ENCODE results near the gene MAML2.

The MAML2 gene

DNA sequence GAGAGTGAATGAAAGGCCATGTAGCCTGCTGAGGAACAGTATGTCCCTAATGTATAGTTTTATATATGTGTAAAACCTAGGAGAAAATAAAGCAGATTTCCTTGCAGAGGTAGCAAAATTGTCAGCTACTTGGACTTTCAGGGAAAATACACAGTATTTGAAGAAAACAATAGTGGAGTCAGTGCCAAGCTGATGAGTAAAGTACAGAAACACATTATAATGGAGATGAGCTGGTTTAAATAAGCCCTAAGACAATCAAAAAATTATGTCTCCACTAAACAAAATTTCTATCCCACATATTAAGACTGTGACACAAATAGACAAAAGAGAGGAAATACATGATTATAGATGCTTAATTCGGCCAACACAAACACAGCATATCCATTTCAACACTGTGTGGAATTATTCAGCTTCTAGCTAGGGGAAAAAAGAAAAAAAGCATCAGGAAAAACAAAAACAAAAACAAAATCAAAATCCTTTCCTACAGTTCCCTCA is 75.9 kb downstream of the MAML2 start:
- DNase-seq (ENCODE audit: low spot score) = no peak
- TF ChIP-seq, protein P1, sequence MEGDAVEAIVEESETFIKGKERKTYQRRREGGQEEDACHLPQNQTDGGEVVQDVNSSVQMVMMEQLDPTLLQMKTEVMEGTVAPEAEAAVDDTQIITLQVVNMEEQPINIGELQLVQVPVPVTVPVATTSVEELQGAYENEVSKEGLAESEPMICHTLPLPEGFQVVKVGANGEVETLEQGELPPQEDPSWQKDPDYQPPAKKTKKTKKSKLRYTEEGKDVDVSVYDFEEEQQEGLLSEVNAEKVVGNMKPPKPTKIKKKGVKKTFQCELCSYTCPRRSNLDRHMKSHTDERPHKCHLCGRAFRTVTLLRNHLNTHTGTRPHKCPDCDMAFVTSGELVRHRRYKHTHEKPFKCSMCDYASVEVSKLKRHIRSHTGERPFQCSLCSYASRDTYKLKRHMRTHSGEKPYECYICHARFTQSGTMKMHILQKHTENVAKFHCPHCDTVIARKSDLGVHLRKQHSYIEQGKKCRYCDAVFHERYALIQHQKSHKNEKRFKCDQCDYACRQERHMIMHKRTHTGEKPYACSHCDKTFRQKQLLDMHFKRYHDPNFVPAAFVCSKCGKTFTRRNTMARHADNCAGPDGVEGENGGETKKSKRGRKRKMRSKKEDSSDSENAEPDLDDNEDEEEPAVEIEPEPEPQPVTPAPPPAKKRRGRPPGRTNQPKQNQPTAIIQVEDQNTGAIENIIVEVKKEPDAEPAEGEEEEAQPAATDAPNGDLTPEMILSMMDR (IDR thresholded peaks at IDR 0.05; ENCODE audit: extremely low read depth, missing control alignments) = no peak

DNA sequence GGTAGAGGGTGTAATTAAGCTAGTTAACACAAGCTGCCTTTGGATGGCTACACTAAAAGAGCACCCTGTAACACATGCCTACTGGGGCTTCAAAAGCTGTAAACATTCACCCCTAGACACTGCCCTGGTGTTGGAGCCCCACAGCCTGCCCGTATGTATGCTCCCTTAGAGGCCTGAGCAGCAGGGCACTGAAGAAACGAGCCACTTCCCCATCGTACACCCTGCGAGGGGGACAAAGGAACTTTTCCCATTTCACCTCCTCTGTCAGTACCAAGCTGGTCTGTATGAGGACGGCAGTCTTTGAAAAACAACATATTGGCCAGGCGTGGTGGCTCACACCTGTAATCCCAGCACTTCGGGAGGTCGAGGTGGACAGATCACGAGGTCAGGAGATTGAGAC is 77.0 kb downstream of the MAML2 start:
- no peak for DNase-seq (ENCODE audit: low spot score)
- TF ChIP-seq, protein P1 (IDR thresholded peaks at IDR 0.05; ENCODE audit: extremely low read depth, missing control alignments) = no peak

- DNase-seq (ENCODE audit: low spot score) = no peak
- TF ChIP-seq, protein P1 (IDR thresholded peaks at IDR 0.05; ENCODE audit: extremely low read depth, missing control alignments) = no peak
These were observed 77.7 kb downstream of the MAML2 start for GRCh38 chr11:96265220-96265737.

GRCh38 chr11:96264364-96264763 is 78.6 kb downstream of the MAML2 start:
- TF ChIP-seq, protein P1 (IDR thresholded peaks at IDR 0.05; ENCODE audit: extremely low read depth, missing control alignments) = no peak
- DNase-seq (ENCODE audit: low spot score) = no peak

DNA sequence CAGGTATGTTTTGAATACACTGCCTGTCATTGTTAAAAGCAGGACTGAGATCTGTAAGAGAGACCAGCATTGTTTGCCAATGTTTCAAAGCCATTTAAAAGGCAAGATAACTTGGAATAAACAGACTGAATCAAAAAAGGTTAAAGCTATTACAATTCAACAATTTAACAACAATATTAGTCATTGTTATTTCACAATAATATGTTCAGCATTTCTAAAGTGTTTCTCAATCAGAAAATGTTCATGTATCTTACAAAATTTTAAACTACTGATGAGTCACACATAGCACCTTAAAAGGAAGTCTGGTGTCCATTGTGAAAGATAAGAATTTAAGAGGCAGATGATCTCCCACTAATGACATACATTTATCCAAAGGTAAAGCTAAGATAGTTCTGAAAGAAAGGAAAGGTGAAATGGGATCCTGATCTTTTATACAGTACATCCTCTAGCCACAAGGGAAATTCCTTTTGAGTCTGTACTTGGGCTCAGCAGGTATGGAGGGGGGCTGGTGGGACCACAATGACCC is 79.7 kb downstream of the MAML2 start:
- TF ChIP-seq, protein P1 (IDR thresholded peaks at IDR 0.05; ENCODE audit: extremely low read depth, missing control alignments) = no peak
- no peak for DNase-seq (ENCODE audit: low spot score)

GRCh38 chr11:96260532-96260931 is 82.5 kb downstream of the MAML2 start:
- no peak for DNase-seq (ENCODE audit: low spot score)
- TF ChIP-seq, protein P1 (IDR thresholded peaks at IDR 0.05; ENCODE audit: extremely low read depth, missing control alignments) = no peak

DNA sequence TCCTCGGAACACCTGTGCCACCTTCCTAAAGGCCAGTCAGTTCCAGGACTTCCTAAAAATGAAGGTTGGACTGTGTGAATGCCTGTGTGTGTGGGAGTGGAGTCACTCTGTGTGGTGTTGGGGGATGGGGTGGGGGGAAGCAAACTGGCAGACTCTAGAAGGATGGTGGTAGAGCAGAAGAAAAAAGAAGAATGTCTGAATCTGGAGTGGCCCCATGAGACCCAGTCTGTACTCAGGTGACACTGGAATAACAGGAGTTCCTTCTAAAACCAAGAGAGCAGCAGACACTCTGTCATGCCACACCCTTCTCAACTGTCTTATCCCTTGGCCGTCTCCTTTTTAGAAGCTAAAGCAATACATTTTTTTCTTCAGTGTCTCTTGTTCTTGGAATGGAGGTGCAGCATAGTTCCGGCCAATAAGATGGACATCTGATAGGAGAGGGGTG is 82.9 kb downstream of the MAML2 start:
- DNase-seq (ENCODE audit: low spot score) = no peak
- TF ChIP-seq, protein P1 (IDR thresholded peaks at IDR 0.05; ENCODE audit: extremely low read depth, missing control alignments) = no peak

Data from GM20000 (cell line).